Uterus (tissue), 4 donors: ENCODE results near the gene ATP6V1C2. TPM values are rescaled to one million over a fixed set of nuclear protein-coding genes. Genes with fewer than 3 reads are reported as not detected.

Experiments used
- DNase-seq, 2 donors: peaks; one replicate each; pipeline ENCODE4 v3.0.0-alpha.2; 2019 to 2020
- H3K27ac ChIP-seq, 2 donors: fragments of 200-600 bp; sonication (generic); 1 replicate in 1 of 2; 2 replicates in 1 of 2; pipeline ENCODE4 v1.5.1; 2016 to 2018
- H3K27me3 ChIP-seq, 2 donors: fragments of 200-600 bp; sonication (generic); one replicate each; pipeline ENCODE4 v1.5.1; 2018 to 2019; ENCODE audit warnings: control low read depth in 1 of 2
- H3K36me3 ChIP-seq, 2 donors: fragments of 200-600 bp; sonication (generic); one replicate each; pipeline ENCODE4 v1.5.1; 2019; ENCODE audit warnings: control low read depth in 1 of 2
- H3K4me1 ChIP-seq, 2 donors: fragments of 200-600 bp; sonication (generic); one replicate each; pipeline ENCODE4 v1.5.1; 2018 to 2019; ENCODE audit warnings: control low read depth in 1 of 2
- H3K4me3 ChIP-seq, 2 donors: fragments of 200-600 bp; sonication (generic); 1 replicate in 1 of 2; 2 replicates in 1 of 2; pipeline ENCODE4 v1.5.1; 2018 to 2019; ENCODE audit warnings: mild to moderate bottlenecking in 1 of 2
- H3K9me3 ChIP-seq, 2 donors: fragments of 200-600 bp; sonication (generic); one replicate each; pipeline ENCODE4 v1.5.1; 2019; ENCODE audit warnings: control low read depth in 1 of 2
- CTCF ChIP-seq, 4 experiments: fragments of 200-600 bp in 2 of 4; fragments of 450-650 bp in 2 of 4; sonication (generic) in 2 of 4; IDR thresholded peaks; one replicate each; pipeline ENCODE4 v1.5.1; 2016 to 2019; ENCODE audit warnings: antibody characterized with exemption in 4 of 4, mild to moderate bottlenecking in 2 of 4, moderate library complexity in 1 of 4
- POLR2A ChIP-seq, 2 donors: fragments of 450-650 bp; IDR thresholded peaks; one replicate each; pipeline ENCODE4 v1.6.1; 2016; ENCODE audit warnings: antibody characterized with exemption in 2 of 2, mild to moderate bottlenecking in 1 of 2, moderate library complexity in 1 of 2
- intact Hi-C: fragments of 100-400 bp; cut with DNase I; formaldehyde crosslinking; loops from one replicate; pipeline ENCODE4 v1.15.1; 2023; ENCODE audit warnings: low total_unique reads
- total RNA-seq, 4 donors: library from RNA; depleted of rRNA in 3 of 4; stranded (reverse); fragments of >200 nt in 3 of 4; gene quantifications; one replicate each; pipeline versions ENCODE4 v1.1.0 to v1.2.4, GENCODE V29; 2014 to 2023
- donor health status: DM: yes; HTN: yes; CAD: no.

The ATP6V1C2 gene
- total RNA-seq, 4 donors from 2014 or later: 0.26 to 3.6 (median 0.61) TPM; not detected in 1

DNA sequence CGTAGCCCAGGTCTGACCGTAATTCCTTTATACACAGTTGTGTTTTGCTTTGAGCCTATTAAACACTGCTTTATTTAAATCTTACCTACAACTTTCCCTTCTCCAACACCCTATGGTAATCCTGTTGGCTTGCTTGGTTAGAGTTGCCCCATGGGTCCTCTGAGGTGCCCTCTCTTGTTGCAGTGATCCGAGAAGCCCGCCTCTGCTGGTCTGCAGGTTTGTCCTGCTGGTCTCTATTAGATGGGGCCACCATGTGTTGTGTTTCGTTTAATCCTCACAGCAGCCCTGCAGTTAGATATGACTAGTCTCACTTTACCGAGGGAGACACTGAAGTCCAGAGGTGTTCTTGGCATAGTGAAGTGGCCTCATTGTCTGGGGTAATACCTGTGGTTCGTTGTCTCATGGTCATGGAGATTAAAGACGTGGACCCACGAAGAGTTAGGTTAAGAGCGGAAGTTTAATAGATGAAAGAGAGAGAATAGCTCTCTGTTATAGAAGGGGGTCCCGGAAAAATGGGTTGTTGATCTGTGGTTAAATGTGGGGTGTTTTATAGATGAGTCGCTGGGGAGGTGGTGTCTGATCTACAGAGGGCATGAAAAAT is 98.4 kb downstream of the ATP6V1C2 start:
- no peak for DNase-seq
- TF ChIP-seq POLR2A (IDR thresholded peaks at IDR 0.05) (no peak), CTCF (IDR thresholded peaks at IDR 0.05) (no peak)
- Histone ChIP-seq H3K27ac (no peak overlapping the region), H3K9me3 (no peaks in the 10 kb centered on the region), H3K4me3 (no peak overlapping the region), H3K36me3 (no peaks in the 10 kb centered on the region), H3K4me1 (no peaks in the 10 kb centered on the region), H3K27me3 (no peaks in the 10 kb centered on the region)
- intact Hi-C loops: no loop called here

GRCh38 chr2:10820562-10820961 is 99.1 kb downstream of the ATP6V1C2 start:
- H3K36me3 ChIP-seq: no peaks in the 10 kb centered on the region
- no peak overlapping the region for H3K4me3 ChIP-seq
- no peak overlapping the region for H3K27ac ChIP-seq
- no peaks in the 10 kb centered on the region for H3K4me1 ChIP-seq
- no peaks in the 10 kb centered on the region for H3K27me3 ChIP-seq
- intact Hi-C loops: no loop called here
- DNase-seq: no peak
- TF ChIP-seq CTCF (IDR thresholded peaks at IDR 0.05) (no peak), POLR2A (IDR thresholded peaks at IDR 0.05) (no peak)
- no peaks in the 10 kb centered on the region for H3K9me3 ChIP-seq

DNA sequence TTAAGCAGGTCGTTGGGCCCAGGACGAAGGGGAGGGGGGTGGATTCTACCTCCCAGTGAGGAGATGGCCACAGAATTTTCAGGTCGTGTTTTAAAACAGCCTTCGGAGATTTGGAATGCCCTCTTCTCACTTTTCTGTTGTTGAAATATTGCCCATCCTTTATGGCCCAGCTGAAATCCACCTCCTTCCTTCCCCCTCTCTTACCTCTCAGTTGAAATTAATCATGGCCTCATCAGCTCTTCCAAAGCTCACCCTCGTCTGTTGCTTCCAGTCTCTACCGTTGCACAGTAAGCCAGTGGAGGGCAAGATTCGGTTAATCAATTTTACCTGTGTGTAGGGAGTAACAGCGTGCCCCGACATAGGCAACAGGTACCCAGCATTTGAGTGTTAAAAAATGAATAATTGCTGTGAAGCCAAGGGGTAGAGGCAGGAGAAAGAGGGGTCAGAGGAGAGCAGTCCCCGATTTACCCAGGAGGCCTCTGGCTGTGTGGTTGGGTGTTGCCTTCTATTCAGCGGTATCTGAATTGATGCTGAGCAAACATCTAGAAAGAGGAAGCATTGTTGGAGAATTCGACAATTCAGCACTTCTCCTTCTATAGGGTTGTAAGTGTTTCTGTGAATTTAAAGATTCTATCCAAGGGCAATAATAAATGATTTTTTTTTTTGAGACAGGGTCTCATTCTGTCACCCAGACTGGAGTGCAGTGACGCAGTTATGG is 99.7 kb downstream of the ATP6V1C2 start:
- no peak overlapping the region for H3K4me3 ChIP-seq
- H3K4me1 ChIP-seq: no peaks in the 10 kb centered on the region
- no peaks in the 10 kb centered on the region for H3K9me3 ChIP-seq
- intact Hi-C loops: no loop called here
- no peak overlapping the region for H3K27ac ChIP-seq
- TF ChIP-seq POLR2A (IDR thresholded peaks at IDR 0.05): no peak
- TF ChIP-seq CTCF (IDR thresholded peaks at IDR 0.05): no peak
- H3K36me3 ChIP-seq: no peaks in the 10 kb centered on the region
- DNase-seq: no peak
- H3K27me3 ChIP-seq: no peaks in the 10 kb centered on the region

DNA sequence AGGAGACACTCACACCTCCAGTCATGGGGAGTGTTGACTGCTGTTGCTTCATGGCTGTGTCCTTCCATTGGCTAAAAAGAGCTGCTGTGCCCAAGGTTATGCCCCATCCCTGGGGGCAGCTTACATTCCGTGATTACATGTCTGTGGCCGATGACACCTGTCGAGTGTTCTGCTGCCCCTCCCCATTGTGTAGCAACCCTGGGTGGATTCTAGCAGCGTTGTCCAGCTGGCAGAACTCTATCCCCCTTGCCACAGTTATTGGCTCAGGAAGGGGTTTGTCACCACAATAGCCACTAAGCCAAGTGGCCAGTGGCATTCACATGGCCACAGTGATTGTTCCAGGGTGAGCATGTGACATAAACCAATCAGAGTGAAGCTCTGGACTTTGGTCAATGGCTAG is 102.8 kb downstream of the ATP6V1C2 start:
- Histone ChIP-seq H3K27ac (no peak overlapping the region), H3K4me1 (no peaks in the 10 kb centered on the region), H3K27me3 (no peaks in the 10 kb centered on the region), H3K36me3 (no peaks in the 10 kb centered on the region), H3K9me3 (no peaks in the 10 kb centered on the region), H3K4me3 (no peak overlapping the region)
- no peak for TF ChIP-seq CTCF (IDR thresholded peaks at IDR 0.05)
- TF ChIP-seq POLR2A (IDR thresholded peaks at IDR 0.05): no peak
- intact Hi-C loops: no loop called here
- DNase-seq: no peak

- no peaks in the 10 kb centered on the region for H3K4me1 ChIP-seq
- no peaks in the 10 kb centered on the region for H3K36me3 ChIP-seq
- H3K9me3 ChIP-seq: no peaks in the 10 kb centered on the region
- no peak overlapping the region for H3K4me3 ChIP-seq
- no peak for DNase-seq
- intact Hi-C loops: no loop called here
- no peaks in the 10 kb centered on the region for H3K27me3 ChIP-seq
- no peak for TF ChIP-seq POLR2A (IDR thresholded peaks at IDR 0.05)
- no peak overlapping the region for H3K27ac ChIP-seq
Measured at GRCh38 chr2:10826026-10826425, 104.6 kb downstream of the ATP6V1C2 start.
